Measurements from ENCODE around the gene ME3. TPM values are rescaled to one million over a fixed set of nuclear protein-coding genes. Genes with fewer than 3 reads are reported as not detected.

Gene ME3
- total RNA-seq, 4 donors from 2014 or later, result 15.9 to 94.9 (median 51.3) TPM

- H3K27ac ChIP-seq, result peak overlapping the region in 3 of 4 donors; percentile 18 to 85 (median 73)
- peaks cover 0 to 20% (median 2%) of the 10 kb centered on the region in 4 donors for H3K4me1 ChIP-seq
- no peaks in the 10 kb centered on the region for H3K27me3 ChIP-seq
- DNase-seq, result no peak
- no peak overlapping the region for H3K4me3 ChIP-seq
- TF ChIP-seq CTCF (IDR thresholded peaks at IDR 0.05) (no peak), POLR2A (IDR thresholded peaks at IDR 0.05) (no peak)
- no peaks in the 10 kb centered on the region for H3K36me3 ChIP-seq
- no peaks in the 10 kb centered on the region for H3K9me3 ChIP-seq
Measured at GRCh38 chr11:86510674-86511073, 161.7 kb downstream of the ME3 start.

GRCh38 chr11:86510097-86510496, 162.3 kb downstream of the ME3 start:
- TF ChIP-seq CTCF (IDR thresholded peaks at IDR 0.05) (no peak), POLR2A (IDR thresholded peaks at IDR 0.05) (no peak)
- no peak overlapping the region for H3K4me3 ChIP-seq
- H3K27ac ChIP-seq, result peak overlapping the region in 3 of 4 donors; percentile 18 to 85 (median 73)
- no peaks in the 10 kb centered on the region for H3K36me3 ChIP-seq
- H3K27me3 ChIP-seq, result no peaks in the 10 kb centered on the region
- H3K4me1 ChIP-seq, result peaks cover 0 to 20% (median 2%) of the 10 kb centered on the region in 4 donors
- H3K9me3 ChIP-seq, result no peaks in the 10 kb centered on the region
- DNase-seq, result no peak

GRCh38 chr11:86509588-86509974, 162.8 kb downstream of the ME3 start:
- Histone ChIP-seq H3K27me3 (no peaks in the 10 kb centered on the region), H3K9me3 (no peaks in the 10 kb centered on the region), H3K4me3 (no peak overlapping the region), H3K27ac (peak overlapping the region in 2 of 4 donors; percentile 73 to 89), H3K36me3 (no peaks in the 10 kb centered on the region), H3K4me1 (peaks cover 0 to 20% (median 2%) of the 10 kb centered on the region in 4 donors)
- TF ChIP-seq CTCF (IDR thresholded peaks at IDR 0.05), result no peak
- no peak for TF ChIP-seq POLR2A (IDR thresholded peaks at IDR 0.05)
- no peak for DNase-seq

GRCh38 chr11:86508604-86509587, 163.5 kb downstream of the ME3 start:
- no peak overlapping the region for H3K4me3 ChIP-seq
- TF ChIP-seq CTCF (IDR thresholded peaks at IDR 0.05) (no peak), POLR2A (IDR thresholded peaks at IDR 0.05) (no peak)
- H3K4me1 ChIP-seq, result peaks cover 0 to 20% (median 2%) of the 10 kb centered on the region in 4 donors
- no peaks in the 10 kb centered on the region for H3K27me3 ChIP-seq
- H3K9me3 ChIP-seq, result no peaks in the 10 kb centered on the region
- peak in 1 of 3 donors; percentile 59 for DNase-seq
- no peaks in the 10 kb centered on the region for H3K36me3 ChIP-seq
- H3K27ac ChIP-seq, result peak overlapping the region in 2 of 4 donors; percentile 73 to 89

GRCh38 chr11:86507249-86507845, 165.1 kb downstream of the ME3 start:
- H3K36me3 ChIP-seq, result no peaks in the 10 kb centered on the region
- H3K27ac ChIP-seq, result peak overlapping the region in 1 of 4 donors; percentile 42
- no peak overlapping the region for H3K4me3 ChIP-seq
- TF ChIP-seq CTCF (IDR thresholded peaks at IDR 0.05) (no peak), POLR2A (IDR thresholded peaks at IDR 0.05) (no peak)
- no peaks in the 10 kb centered on the region for H3K27me3 ChIP-seq
- H3K4me1 ChIP-seq, result peaks cover 0 to 20% (median 2%) of the 10 kb centered on the region in 4 donors
- no peak for DNase-seq
- H3K9me3 ChIP-seq, result no peaks in the 10 kb centered on the region

Measured in Peyer's patch (tissue), 4 donors.